ENCODE results near the gene CRABP2.

- TF ChIP-seq TAF1 (IDR thresholded peaks at IDR 0.05; ENCODE audit: borderline replicate concordance, low read depth, low read length) (no peak), POLR2AphosphoS5 (IDR thresholded peaks at IDR 0.05; ENCODE audit: low read depth, low read length) (no peak), POLR2A (IDR thresholded peaks at IDR 0.05; ENCODE audit: low read depth, low read length) (no peak)
These were observed 29.9 kb downstream of the CRABP2 start for GRCh38 chr1:156675210-156676113.

Measured in GM12892 (cell line).